ENCODE measurements around the gene TBC1D5.

The TBC1D5 gene

DNA sequence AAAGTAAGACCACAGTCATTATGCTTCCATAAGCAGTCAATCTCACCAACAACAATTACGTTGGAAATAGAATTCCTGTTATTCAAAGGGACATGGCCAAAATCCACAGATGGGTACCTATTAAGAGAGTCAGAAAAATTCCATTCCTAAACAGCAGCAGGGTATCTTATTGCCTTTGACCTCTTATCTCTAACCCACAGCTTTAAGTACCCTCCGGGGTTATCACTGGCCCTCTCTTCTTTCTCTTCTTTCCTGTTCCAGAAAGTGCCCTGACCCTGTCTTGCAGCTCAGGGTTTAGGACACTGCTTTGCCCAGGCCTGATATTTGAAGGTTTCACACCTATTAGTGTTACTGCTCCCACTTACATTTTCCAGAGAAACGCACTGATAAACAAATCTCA lies 428.7 kb downstream of the TBC1D5 start:
- DNase-seq (ENCODE audit: low read depth) = no peak
- H3K4me3 ChIP-seq (replicated peaks; ENCODE audit: low read depth, low read length) = no peak overlapping the region
- TF ChIP-seq, protein P1, sequence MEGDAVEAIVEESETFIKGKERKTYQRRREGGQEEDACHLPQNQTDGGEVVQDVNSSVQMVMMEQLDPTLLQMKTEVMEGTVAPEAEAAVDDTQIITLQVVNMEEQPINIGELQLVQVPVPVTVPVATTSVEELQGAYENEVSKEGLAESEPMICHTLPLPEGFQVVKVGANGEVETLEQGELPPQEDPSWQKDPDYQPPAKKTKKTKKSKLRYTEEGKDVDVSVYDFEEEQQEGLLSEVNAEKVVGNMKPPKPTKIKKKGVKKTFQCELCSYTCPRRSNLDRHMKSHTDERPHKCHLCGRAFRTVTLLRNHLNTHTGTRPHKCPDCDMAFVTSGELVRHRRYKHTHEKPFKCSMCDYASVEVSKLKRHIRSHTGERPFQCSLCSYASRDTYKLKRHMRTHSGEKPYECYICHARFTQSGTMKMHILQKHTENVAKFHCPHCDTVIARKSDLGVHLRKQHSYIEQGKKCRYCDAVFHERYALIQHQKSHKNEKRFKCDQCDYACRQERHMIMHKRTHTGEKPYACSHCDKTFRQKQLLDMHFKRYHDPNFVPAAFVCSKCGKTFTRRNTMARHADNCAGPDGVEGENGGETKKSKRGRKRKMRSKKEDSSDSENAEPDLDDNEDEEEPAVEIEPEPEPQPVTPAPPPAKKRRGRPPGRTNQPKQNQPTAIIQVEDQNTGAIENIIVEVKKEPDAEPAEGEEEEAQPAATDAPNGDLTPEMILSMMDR (IDR thresholded peaks at IDR 0.05; ENCODE audit: low read length, missing control alignments) = no peak

DNA sequence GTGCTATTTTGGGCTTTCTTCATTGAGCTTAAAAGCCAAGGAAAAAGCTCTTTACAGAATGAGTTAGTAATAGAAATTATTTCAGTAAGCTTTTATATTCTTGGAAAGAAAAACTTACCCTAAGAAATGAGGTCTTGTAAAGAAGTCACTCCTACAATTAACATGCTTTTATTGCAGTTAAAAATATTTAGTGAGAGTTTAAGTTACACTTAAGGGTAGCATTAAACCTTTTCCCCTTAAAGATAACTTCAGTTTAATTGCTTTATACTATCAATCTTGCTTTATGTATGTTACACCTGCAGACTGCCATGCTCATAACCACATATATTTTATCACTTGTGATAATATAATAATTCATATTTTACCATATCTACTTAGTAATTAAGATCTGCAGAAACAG lies 431.4 kb downstream of the TBC1D5 start:
- no peak overlapping the region for H3K4me3 ChIP-seq (replicated peaks; ENCODE audit: low read depth, low read length)
- TF ChIP-seq, protein P1 (IDR thresholded peaks at IDR 0.05; ENCODE audit: low read length, missing control alignments) = no peak
- no peak for DNase-seq (ENCODE audit: low read depth)

DNA sequence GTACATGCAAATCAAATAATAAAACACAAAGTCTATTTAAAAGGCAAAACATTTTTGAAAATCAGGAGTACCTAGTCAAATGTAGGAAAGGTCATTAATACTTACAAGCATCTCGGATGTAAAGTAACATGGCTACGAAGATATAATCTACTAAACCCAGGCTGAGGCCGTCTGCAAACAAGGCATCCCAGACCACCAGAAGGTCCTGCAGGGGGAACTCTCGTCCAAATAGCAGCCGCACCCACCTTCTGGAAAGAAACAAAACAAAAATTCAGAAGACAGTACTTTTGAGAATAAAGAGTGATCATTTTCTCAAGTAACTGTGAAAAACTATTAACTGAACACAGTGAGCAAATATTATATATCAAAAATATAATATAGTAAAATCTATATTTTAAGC lies 434.5 kb downstream of the TBC1D5 start:
- H3K4me3 ChIP-seq (replicated peaks; ENCODE audit: low read depth, low read length) = no peak overlapping the region
- TF ChIP-seq, protein P1 (IDR thresholded peaks at IDR 0.05; ENCODE audit: low read length, missing control alignments) = no peak
- no peak for DNase-seq (ENCODE audit: low read depth)

DNA sequence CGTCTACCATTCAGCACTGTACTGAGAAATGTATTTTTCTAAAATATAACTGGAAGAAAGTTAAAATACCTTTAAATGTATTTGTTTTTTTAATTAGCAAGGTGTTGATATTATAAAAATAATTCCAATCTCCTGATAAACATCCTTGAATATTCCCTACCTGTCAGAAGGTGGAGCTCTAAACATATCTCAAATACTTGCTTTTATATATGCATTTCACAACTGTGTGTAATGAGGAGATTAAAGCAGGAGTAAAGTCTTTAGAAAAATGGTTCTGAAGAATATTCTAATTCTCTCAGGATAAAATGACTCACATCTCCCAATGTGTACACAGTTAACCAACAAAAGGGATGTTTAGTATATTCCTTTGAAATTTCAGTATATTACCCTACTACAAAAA lies 434.9 kb downstream of the TBC1D5 start:
- DNase-seq (ENCODE audit: low read depth) = peak; percentile 8
- TF ChIP-seq, protein P1 (IDR thresholded peaks at IDR 0.05; ENCODE audit: low read length, missing control alignments) = no peak
- H3K4me3 ChIP-seq (replicated peaks; ENCODE audit: low read depth, low read length) = no peak overlapping the region

DNA sequence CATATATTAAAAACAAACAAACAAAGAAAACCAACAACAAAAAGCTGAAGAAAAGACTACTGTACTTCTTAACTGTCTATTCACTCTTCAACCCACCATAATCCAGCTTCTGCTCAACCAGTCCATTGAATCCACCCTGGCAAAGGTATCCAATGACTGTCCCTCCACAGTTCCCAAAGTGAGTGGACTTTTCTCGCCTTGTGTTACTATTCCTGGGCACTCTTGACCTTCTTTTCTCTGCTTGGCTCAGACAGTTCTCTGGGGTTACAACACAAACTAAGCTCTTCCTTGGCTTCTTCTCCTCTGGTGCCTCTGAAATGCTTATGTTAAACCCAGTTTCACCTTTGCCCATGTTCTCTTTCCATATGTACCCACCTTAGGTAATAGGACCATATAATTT lies 437.5 kb downstream of the TBC1D5 start:
- TF ChIP-seq, protein P1 (IDR thresholded peaks at IDR 0.05; ENCODE audit: low read length, missing control alignments) = no peak
- no peak for DNase-seq (ENCODE audit: low read depth)
- no peak overlapping the region for H3K4me3 ChIP-seq (replicated peaks; ENCODE audit: low read depth, low read length)

DNA sequence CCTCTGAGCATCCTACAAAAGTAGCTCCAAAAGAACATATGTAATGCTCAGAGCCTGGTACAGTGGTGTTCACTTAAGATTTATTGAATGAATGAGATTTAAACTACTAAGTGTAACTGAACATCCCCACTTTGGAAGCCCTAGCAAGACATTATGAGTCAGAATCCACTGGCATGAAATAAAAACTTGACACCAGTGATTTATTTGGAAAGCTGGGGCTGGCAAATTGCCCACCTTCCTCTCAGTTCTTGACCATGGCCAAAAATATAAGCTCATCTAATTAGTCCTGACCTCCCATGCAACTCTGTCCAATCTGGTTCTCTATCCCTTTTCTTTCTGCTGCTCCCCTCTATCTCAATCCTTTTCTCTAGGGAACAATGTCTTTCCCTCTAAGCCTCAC lies 439.7 kb downstream of the TBC1D5 start:
- peak; percentile 28 for DNase-seq (ENCODE audit: low read depth)
- TF ChIP-seq, protein P1 (IDR thresholded peaks at IDR 0.05; ENCODE audit: low read length, missing control alignments) = no peak
- no peak overlapping the region for H3K4me3 ChIP-seq (replicated peaks; ENCODE audit: low read depth, low read length)

DNA sequence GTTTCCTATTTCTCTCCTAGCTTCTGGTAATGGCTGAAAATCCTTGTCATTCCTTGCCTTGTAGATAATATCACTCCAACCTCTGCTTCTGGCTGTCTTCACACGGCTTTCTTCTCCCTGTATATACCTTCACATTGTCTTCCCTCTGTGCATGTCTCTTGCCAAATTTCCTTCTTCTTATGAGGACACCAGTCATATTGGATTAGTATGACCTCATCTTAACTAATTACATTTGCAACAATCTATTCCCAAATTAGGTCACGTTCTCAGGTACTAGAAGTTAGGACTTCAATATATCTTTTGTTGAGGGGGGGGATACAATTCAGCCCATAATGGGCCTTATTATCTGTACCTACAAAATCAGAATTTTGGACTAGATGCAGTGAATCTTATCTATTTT lies 440.3 kb downstream of the TBC1D5 start:
- no peak overlapping the region for H3K4me3 ChIP-seq (replicated peaks; ENCODE audit: low read depth, low read length)
- TF ChIP-seq, protein P1 (IDR thresholded peaks at IDR 0.05; ENCODE audit: low read length, missing control alignments) = no peak
- no peak for DNase-seq (ENCODE audit: low read depth)

All from fibroblast of pulmonary artery (primary cell).